ENCODE results near the gene MAVS.
A peak's percentile ranks its signal among the peaks of the same experiment; 100 is the strongest.
"Not testable (repeated sequence)": the region's sequence is repeated elsewhere in the genome, so short reads cannot be mapped to it uniquely, and the experiment has no call there.

MAVS gene

GRCh38 chr20:3888622-3889488, 42.2 kb downstream of the MAVS start, which contains the start of gene PANK2:
Gene PANK2, plus strand, starts transcription at chr20:3889387.
- peak; percentile 95 to 96 for DNase-seq (ENCODE audit: low read depth in 2 of 2)

- peak in 1 of 2 donors; percentile 25 for DNase-seq (ENCODE audit: low read depth in 2 of 2)
These were observed 43.1 kb downstream of the MAVS start for GRCh38 chr20:3889489-3890397.

GRCh38 chr20:3890398-3890751, 43.7 kb downstream of the MAVS start:
- DNase-seq (ENCODE audit: low read depth in 2 of 2), result no peak

GRCh38 chr20:3890999-3891929, 44.6 kb downstream of the MAVS start:
- no peak for DNase-seq (ENCODE audit: low read depth in 2 of 2)

GRCh38 chr20:3894796-3895195, 48.2 kb downstream of the MAVS start:
- DNase-seq (ENCODE audit: low read depth in 2 of 2), result no peak

- no peak for DNase-seq (ENCODE audit: low read depth in 2 of 2)
These were observed 49.7 kb downstream of the MAVS start for GRCh38 chr20:3896302-3896701.

- no peak for DNase-seq (ENCODE audit: low read depth in 2 of 2)
These were observed 50.4 kb downstream of the MAVS start for GRCh38 chr20:3896853-3897583.

DNA sequence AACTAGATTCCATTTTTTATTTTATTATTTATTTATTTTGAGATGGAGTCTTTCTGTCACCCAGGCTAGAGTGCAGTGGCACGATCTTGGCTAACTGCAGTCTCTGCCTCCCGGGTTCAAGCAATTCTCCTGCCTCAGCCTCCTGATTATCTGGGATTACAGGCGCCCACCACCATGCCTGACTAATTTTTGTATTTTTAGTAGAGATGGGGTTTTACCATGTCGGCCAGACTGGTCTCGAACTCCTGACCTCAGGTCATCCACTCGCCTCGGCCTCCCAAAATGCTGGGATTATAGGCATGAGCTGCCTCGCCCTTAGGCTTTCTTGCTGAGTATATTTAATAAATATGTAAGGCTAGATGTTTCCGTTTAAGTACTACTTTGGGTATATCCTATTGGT, 51.5 kb downstream of the MAVS start:
- not testable (repeated sequence) for DNase-seq (ENCODE audit: low read depth in 2 of 2)

DNA sequence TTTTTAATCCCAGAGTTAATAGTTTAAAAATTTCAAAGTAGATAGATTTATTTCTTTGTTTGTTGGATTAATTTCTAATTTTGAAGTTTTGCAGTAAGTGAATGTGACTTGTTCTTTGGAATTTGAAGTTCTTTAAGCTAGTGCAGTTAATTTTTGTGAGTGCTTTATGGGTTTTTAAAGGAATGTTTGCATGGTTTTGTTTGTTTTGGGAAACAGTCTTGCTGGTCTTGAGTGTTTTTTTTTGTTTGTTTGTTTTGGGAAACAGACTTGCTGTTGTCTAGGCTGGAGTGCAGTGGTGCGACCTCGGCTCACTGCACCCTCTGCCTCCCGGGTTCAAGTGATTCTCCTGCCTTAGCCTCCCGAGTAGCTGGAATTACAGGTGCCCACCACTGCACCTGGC, 52.0 kb downstream of the MAVS start:
- no peak for DNase-seq (ENCODE audit: low read depth in 2 of 2)

DNA sequence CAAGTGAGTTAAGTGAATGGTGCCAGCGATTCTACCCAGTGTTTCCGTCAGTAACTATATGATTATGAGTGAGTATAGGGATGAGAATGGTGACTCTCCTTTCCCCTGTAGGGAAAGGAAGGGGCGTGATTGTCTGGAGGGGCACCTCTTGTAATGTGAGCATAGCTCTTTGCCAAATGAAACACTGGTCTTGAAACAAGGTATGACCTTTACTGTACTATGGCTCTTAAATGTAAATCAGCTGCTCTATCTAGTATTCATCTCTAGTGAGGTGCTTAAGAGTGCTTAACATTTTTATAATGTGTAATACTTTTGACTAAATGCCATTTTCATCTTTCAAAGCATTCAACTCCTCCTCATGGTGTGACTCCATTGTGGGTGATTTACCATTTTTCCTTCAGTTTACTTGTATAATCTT, 53.6 kb downstream of the MAVS start:
- DNase-seq (ENCODE audit: low read depth in 2 of 2), result no peak

DNA sequence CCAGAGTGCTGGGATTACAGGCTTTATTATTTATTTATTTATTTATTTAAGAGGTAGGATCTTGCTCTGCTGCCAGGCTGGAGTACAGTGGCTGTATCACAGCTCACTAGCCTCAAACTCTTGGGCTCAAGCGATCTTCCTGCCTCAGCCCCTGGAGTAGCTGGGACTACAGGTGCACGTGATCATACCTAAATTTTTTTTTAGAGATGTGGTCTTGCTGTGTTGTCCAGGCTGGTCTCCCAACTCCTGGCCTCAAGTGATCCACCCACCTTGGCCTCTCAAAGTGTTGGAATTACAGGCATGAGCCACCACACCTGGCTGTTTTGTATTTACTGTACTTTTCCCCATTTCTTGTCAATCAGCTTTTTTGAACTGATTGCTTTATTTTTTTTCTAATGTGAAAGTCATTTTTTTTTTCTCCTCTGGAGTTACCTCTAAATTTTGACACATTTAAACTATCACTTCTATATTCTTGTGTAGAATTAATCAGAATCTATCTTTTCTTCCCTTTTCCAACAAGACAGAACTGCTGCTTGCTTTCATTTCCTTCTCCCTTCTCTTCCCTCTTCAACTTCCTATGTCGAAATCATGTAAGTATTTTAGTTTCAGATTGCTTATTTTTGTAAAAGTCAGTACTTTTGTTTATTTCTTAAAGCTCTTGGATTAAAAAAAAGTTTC, 54.5 kb downstream of the MAVS start:
- no peak for DNase-seq (ENCODE audit: low read depth in 2 of 2)

- DNase-seq (ENCODE audit: low read depth in 2 of 2), result no peak
These were observed 55.2 kb downstream of the MAVS start for GRCh38 chr20:3901706-3902440.

GRCh38 chr20:3902446-3902845, 55.8 kb downstream of the MAVS start:
- DNase-seq (ENCODE audit: low read depth in 2 of 2), result no peak

DNA sequence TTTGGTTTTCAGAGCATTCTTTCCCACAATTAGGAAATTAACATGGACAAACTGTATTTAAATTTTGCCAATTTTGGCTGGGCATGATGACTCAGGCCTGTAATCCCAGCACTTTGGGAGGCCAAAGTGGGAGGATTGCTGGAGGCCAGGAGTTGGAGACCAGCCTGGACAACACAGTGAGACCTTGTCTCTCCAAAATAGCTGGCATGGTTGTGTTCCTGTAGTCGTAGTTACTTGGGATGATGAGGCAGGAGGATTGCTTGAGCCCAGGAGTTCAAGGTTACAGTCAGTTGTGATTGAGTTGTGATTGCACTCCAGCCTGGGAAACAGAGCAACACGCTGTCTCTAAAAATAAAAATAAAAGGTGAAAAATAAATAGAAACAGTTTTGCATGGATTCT, 57.6 kb downstream of the MAVS start:
- no peak for DNase-seq (ENCODE audit: low read depth in 2 of 2)

- no peak for DNase-seq (ENCODE audit: low read depth in 2 of 2)
These were observed 58.2 kb downstream of the MAVS start for GRCh38 chr20:3904857-3905256.

- DNase-seq (ENCODE audit: low read depth in 2 of 2), result peak in 1 of 2 donors; percentile 23
These were observed 60.4 kb downstream of the MAVS start for GRCh38 chr20:3906744-3907721.

- no peak for DNase-seq (ENCODE audit: low read depth in 2 of 2)
These were observed 62.0 kb downstream of the MAVS start for GRCh38 chr20:3908667-3909066.

DNA sequence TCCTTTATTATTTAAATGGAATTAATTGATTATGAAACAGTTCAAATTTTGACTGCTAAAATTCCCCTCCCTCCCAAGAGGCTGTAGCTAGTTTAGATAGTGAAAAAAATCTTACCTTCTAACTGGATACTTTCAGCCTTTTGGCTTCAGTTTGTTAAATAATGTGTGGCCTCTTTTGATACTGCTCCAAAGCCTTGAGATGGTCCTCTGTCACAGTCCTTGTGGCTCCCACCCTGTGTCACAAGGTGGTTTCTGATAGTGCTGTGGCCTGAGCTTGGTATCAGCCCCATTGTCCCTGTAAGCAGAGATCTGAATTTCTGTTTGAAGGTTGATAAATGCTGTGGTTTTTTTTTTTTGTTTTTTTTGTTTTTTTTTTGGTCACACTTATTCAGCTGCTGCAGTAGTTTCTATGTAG, 63.3 kb downstream of the MAVS start:
- DNase-seq (ENCODE audit: low read depth in 2 of 2), result no peak
